ENCODE data around the gene PCDH9. TPM values are rescaled to one million over a fixed set of nuclear protein-coding genes. Genes with fewer than 3 reads are reported as not detected.

PCDH9 gene
- total and polyA plus RNA-seq, 10 of the 15 experiments (the other 5 are each of a cell fraction or from before 2014, with no cell fraction given) = 0.02 to 2.3 (median 0.05) TPM; not detected in 1

- TF ChIP-seq ZNF384 (IDR thresholded peaks at IDR 0.05; ENCODE audit: borderline replicate concordance, low read depth, low read length) (no peak), SREBF2 (IDR thresholded peaks at IDR 0.05; ENCODE audit: low read length) (no peak), FOS (IDR thresholded peaks at IDR 0.05; ENCODE audit: borderline replicate concordance, extremely low read depth, insufficient read length) (no peak), JUND (IDR thresholded peaks at IDR 0.05; ENCODE audit: low read depth, low read length) (no peak), EP300 (IDR thresholded peaks at IDR 0.05; ENCODE audit: borderline replicate concordance in 1 of 2, control insufficient read depth in 1 of 2, low read depth in 2 of 2, low read length in 2 of 2) (no peak), NRF1 (conservative IDR thresholded peaks at IDR 0.05; ENCODE audit: low read depth, low read length) (no peak), NR2F1 (conservative IDR thresholded peaks at IDR 0.05) (no peak)
Observed at GRCh38 chr13:67146523-67147130, 83.5 kb downstream of the PCDH9 start (continued).

GRCh38 chr13:67145950-67146349, 84.2 kb downstream of the PCDH9 start:
- Histone ChIP-seq H3K4me2 (ENCODE audit: control insufficient read depth, insufficient read depth) (no peak overlapping the region), H3K79me2 (ENCODE audit: control insufficient read depth, insufficient read depth, low read length) (no peaks in the 10 kb centered on the region), H3K9me3 (replicated peaks; ENCODE audit: control insufficient read depth, insufficient read depth, low read length) (no peaks in the 10 kb centered on the region), H3K27me3 (replicated peaks in 1 of 2; ENCODE audit: control insufficient read depth in 2 of 2, insufficient read depth in 2 of 2, low read length in 1 of 2) (no peaks in the 10 kb centered on the region), H3K9ac (ENCODE audit: control insufficient read depth, insufficient read depth, low read length) (no peak overlapping the region), H3K27ac (ENCODE audit: control insufficient read depth, insufficient read depth) (no peak overlapping the region), H2AFZ (ENCODE audit: control insufficient read depth, low read depth, low read length) (no peak overlapping the region), H3K4me3 (no peak overlapping the region), H3K36me3 (ENCODE audit: control insufficient read depth in 2 of 2, insufficient read depth in 2 of 2, low read length in 1 of 2) (no peaks in the 10 kb centered on the region), H3K4me1 (ENCODE audit: control insufficient read depth, insufficient read depth, low read length) (no peaks in the 10 kb centered on the region), H4K20me1 (ENCODE audit: control insufficient read depth, insufficient read depth) (no peaks in the 10 kb centered on the region)
- ATAC-seq (no peak), FAIRE-seq (no peak), DNase-seq (ENCODE audit: low read depth, low spot score) (no peak)
- SMC1A ChIA-PET (ENCODE audit: uncharacterized antibody, unreplicated experiment) = no interaction called here
- TF ChIP-seq CREM (IDR thresholded peaks at IDR 0.05; ENCODE audit: low read depth) = no peak
- TF ChIP-seq LARP7 (IDR thresholded peaks at IDR 0.05) = no peak
- no peak for TF ChIP-seq RELB (IDR thresholded peaks at IDR 0.05; ENCODE audit: low read depth)
- no peak for TF ChIP-seq PAX5 (IDR thresholded peaks at IDR 0.05; ENCODE audit: borderline replicate concordance, low read depth, low read length)
- TF ChIP-seq IRF5 (IDR thresholded peaks at IDR 0.05; ENCODE audit: borderline replicate concordance) = no peak
- CTCF ChIA-PET = no interaction called here
- in situ Hi-C loops (cut with MboI) = no loop called here
- POLR2A ChIA-PET = no interaction called here
- intact Hi-C loops (cut with micrococcal nuclease; ENCODE audit: unreplicated experiment) = no loop called here
- WGBS (ENCODE audit: insufficient coverage, insufficient replicate concordance, low lambda C conversion rate, missing lambda C conversion rate) = 0% methylated on average over 1 of the region's 1 CpG
- no TSS peak for BruUV-seq (replicated peaks)
- RAD21 ChIA-PET (ENCODE audit: unreplicated experiment) = no interaction called here
